H9 (cell line): ENCODE measurements around the gene KIF14. TPM values are rescaled to one million over a fixed set of nuclear protein-coding genes. Genes with fewer than 3 reads are reported as not detected.

Experiments
- DNase-seq: peaks from one replicate; pipeline ENCODE4 v3.0.0-alpha.2; 2017
- H2AFZ ChIP-seq: one replicate; pipeline ENCODE4 v1.6.1; 2013; ENCODE audit warnings: mild to moderate bottlenecking, low read length, control low read depth, moderate library complexity
- H2AK5ac ChIP-seq: 2 replicates; pipeline ENCODE4 v1.6.1; 2013; ENCODE audit warnings: low read length, control low read depth, mixed read lengths; ENCODE audit not compliant: insufficient read length
- H2BK120ac ChIP-seq: one replicate; pipeline ENCODE4 v1.6.1; 2013; ENCODE audit warnings: low read depth, mild to moderate bottlenecking, low read length, control low read depth, inconsistent platforms; ENCODE audit not compliant: poor library complexity, severe bottlenecking
- H2BK12ac ChIP-seq: 2 replicates; pipeline ENCODE4 v1.6.1; 2013; ENCODE audit warnings: low read length, control low read depth, mixed read lengths, low read depth; ENCODE audit not compliant: insufficient read length
- H2BK15ac ChIP-seq: 2 replicates; pipeline ENCODE4 v1.6.1; 2013; ENCODE audit warnings: low read depth, low read length, control low read depth
- H2BK20ac ChIP-seq: one replicate; pipeline ENCODE4 v1.6.1; 2013; ENCODE audit warnings: low read depth, mild to moderate bottlenecking, low read length, control low read depth, inconsistent platforms; ENCODE audit not compliant: poor library complexity, severe bottlenecking
- H2BK5ac ChIP-seq: 2 replicates; pipeline ENCODE4 v1.6.1; 2013; ENCODE audit warnings: low read length, control low read depth, mixed read lengths; ENCODE audit not compliant: insufficient read length
- H3K14ac ChIP-seq: 2 replicates; pipeline ENCODE4 v1.6.1; 2013; ENCODE audit warnings: low read length, control low read depth; ENCODE audit not compliant: insufficient read depth
- H3K18ac ChIP-seq: 2 replicates; pipeline ENCODE4 v1.6.1; 2013; ENCODE audit warnings: low read depth, mild to moderate bottlenecking, mixed read lengths, low read length, control low read depth; ENCODE audit not compliant: insufficient read length
- H3K23ac ChIP-seq: 2 replicates; pipeline ENCODE4 v1.6.1; 2013; ENCODE audit warnings: low read length, control low read depth, mixed read lengths, low read depth; ENCODE audit not compliant: insufficient read length
- H3K23me2 ChIP-seq: 2 replicates; pipeline ENCODE4 v1.6.1; 2013; ENCODE audit warnings: low read depth, mild to moderate bottlenecking, mixed read lengths, low read length, control low read depth; ENCODE audit not compliant: insufficient read length, poor library complexity, severe bottlenecking
- H3K27ac ChIP-seq: 2 replicates; pipeline ENCODE4 v1.5.1; 2013; ENCODE audit warnings: low read length, control low read depth, mixed read lengths, low read depth; ENCODE audit not compliant: insufficient read length
- H3K27me3 ChIP-seq: 2 replicates; pipeline ENCODE4 v1.6.1; 2013; ENCODE audit warnings: low read length, control low read depth, inconsistent platforms; ENCODE audit not compliant: insufficient read depth
- H3K4ac ChIP-seq: 2 replicates; pipeline ENCODE4 v1.6.1; 2013; ENCODE audit warnings: low read depth, mild to moderate bottlenecking, control low read depth, inconsistent platforms, low read length, moderate library complexity
- H3K4me1 ChIP-seq: 2 replicates; pipeline ENCODE4 v1.6.1; 2013; ENCODE audit warnings: low read length, control low read depth, inconsistent platforms; ENCODE audit not compliant: insufficient read depth
- H3K4me2 ChIP-seq: 2 replicates; pipeline ENCODE4 v1.6.1; 2013; ENCODE audit warnings: low read length, control low read depth, mixed read lengths; ENCODE audit not compliant: insufficient read length, insufficient read depth
- H3K56ac ChIP-seq: 2 replicates; pipeline ENCODE4 v1.6.1; 2013; ENCODE audit warnings: low read depth, mild to moderate bottlenecking, mixed read lengths, low read length, control low read depth; ENCODE audit not compliant: insufficient read length
- H3K79me1 ChIP-seq: 2 replicates; pipeline ENCODE4 v1.6.1; 2013; ENCODE audit warnings: low read depth, mild to moderate bottlenecking, moderate library complexity, low read length, control low read depth, inconsistent platforms; ENCODE audit not compliant: insufficient read depth, poor library complexity, severe bottlenecking
- H3K79me2 ChIP-seq: 2 replicates; pipeline ENCODE4 v1.6.1; 2013; ENCODE audit warnings: low read length, control low read depth, inconsistent platforms; ENCODE audit not compliant: insufficient read depth
- H3K9ac ChIP-seq: 2 replicates; pipeline ENCODE4 v1.6.1; 2013; ENCODE audit warnings: low read length, control low read depth, mixed read lengths; ENCODE audit not compliant: insufficient read length; ENCODE audit errors: extremely low read depth
- H3K9me3 ChIP-seq: one replicate; pipeline ENCODE4 v1.6.1; 2013; ENCODE audit warnings: low read depth, low read length, inconsistent platforms; ENCODE audit not compliant: control insufficient read depth
- H3T11ph ChIP-seq: one replicate; pipeline ENCODE4 v1.6.1; 2013; ENCODE audit warnings: mild to moderate bottlenecking, low read length, control low read depth, inconsistent platforms
- H4K20me1 ChIP-seq: one replicate; pipeline ENCODE4 v1.6.1; 2013; ENCODE audit not compliant: control insufficient read depth, insufficient read length, insufficient read depth
- H4K5ac ChIP-seq: 2 replicates; pipeline ENCODE4 v1.6.1; 2013; ENCODE audit warnings: low read depth, mild to moderate bottlenecking, mixed read lengths, low read length, control low read depth; ENCODE audit not compliant: insufficient read length
- H4K8ac ChIP-seq: replicated peaks from 2 replicates; pipeline ENCODE4 v1.6.1; 2013; ENCODE audit warnings: low read length, control low read depth, mixed read lengths, low read depth; ENCODE audit not compliant: insufficient read length
- H4K91ac ChIP-seq: 2 replicates; pipeline ENCODE4 v1.6.1; 2013; ENCODE audit warnings: low read depth, mild to moderate bottlenecking, moderate library complexity, mixed read lengths, low read length, control low read depth; ENCODE audit not compliant: insufficient read length
- H3K27ac Mint-ChIP-seq, 3 experiments: 2 replicates in 2 of 3; 3 replicates in 1 of 3; pipeline ENCODE4 v1.8.0; 2020 to 2021; ENCODE audit warnings: mixed read lengths in 3 of 3, mild to moderate bottlenecking in 1 of 3, moderate library complexity in 1 of 3
- H3K27me3 Mint-ChIP-seq: 2 replicates; pipeline ENCODE4 v1.8.0; 2021; ENCODE audit warnings: low read depth, mild to moderate bottlenecking, moderate library complexity, mixed read lengths
- H3K36me3 Mint-ChIP-seq, 3 experiments: 2 replicates in 2 of 3; 3 replicates in 1 of 3; pipeline ENCODE4 v1.8.0; 2020 to 2021; ENCODE audit warnings: low read depth in 3 of 3, mixed read lengths in 3 of 3; ENCODE audit not compliant: insufficient read depth in 1 of 3
- H3K4me1 Mint-ChIP-seq, 2 experiments: 2 replicates each; pipeline ENCODE4 v1.8.0; 2020; ENCODE audit warnings: mixed read lengths in 2 of 2
- H3K4me3 Mint-ChIP-seq, 2 experiments: 2 replicates in 1 of 2; 3 replicates in 1 of 2; pipeline ENCODE4 v1.8.0; 2020 to 2021; ENCODE audit warnings: mild to moderate bottlenecking in 2 of 2, mixed read lengths in 2 of 2, moderate library complexity in 1 of 2
- H3K9me3 Mint-ChIP-seq, 2 experiments: 2 replicates in 1 of 2; 3 replicates in 1 of 2; pipeline ENCODE4 v1.8.0; 2020; ENCODE audit warnings: mild to moderate bottlenecking in 2 of 2, mixed read lengths in 2 of 2, moderate library complexity in 1 of 2
- WGBS: extraction: QIAGEN DNeasy Blood & Tissue Kit; methylation state at CpG from one replicate; pipeline ENCODE4 v1.1.7; 2013; ENCODE audit warnings: missing lambda C conversion rate, low lambda C conversion rate, mixed read lengths; ENCODE audit not compliant: insufficient read length; ENCODE audit errors: extremely low coverage; 5-methylcytosine and 5-hydroxymethylcytosine counted together
- total RNA-seq: library from RNA; stranded (reverse); gene quantifications from 2 replicates; pipeline ENCODE4 v1.2.1, GENCODE V29; 2021
- TF ChIP-seq, protein P1 (sequence below): fragments of 200-600 bp; sonication (generic); conservative IDR thresholded peaks from 3 replicates; pipeline ENCODE4 v1.8.0; 2021; ENCODE audit warnings: antibody characterized with exemption, mild to moderate bottlenecking

Gene KIF14
- total RNA-seq, 1 experiment from 2014 or later = 18.2 TPM

DNA sequence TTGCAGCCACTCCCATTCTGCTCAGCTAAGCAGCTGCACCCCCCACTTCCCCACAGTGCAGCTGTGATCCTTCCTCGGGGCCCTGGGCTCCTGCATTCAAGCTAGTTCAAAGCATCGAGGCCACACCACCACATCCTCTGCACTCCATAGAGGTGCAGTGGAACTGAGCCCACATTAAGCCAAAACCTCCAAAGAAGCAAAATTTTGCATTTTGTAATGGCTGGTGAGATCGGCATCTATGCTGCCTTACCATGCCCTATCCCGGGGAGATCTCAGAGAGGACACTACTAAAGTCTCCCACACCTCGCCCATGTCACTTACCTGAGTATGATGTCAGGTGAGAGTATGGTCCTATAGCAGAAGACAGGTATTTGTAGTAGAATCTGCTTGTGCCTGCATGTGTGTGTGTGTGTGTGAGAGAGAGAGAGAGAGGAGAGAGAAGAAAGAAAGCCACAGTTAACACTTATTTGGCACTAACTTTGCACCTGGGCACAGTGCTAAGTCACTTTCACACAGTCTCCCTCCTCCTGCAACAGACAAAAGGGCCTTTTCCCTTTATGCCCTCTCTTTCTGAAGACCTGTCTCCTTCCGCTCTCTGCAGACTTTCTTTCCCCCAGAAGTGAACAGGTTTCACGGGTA is 89.8 kb downstream of the KIF14 start:
- Mint-ChIP-seq H3K9me3 (no peaks in the 10 kb centered on the region; a peak in 1 of 5 replicates), H3K27ac (no peak overlapping the region), H3K27me3 (no peaks in the 10 kb centered on the region), H3K4me1 (peaks cover 7 to 20% of the 10 kb centered on the region in 2 experiments), H3K36me3 (no peaks in the 10 kb centered on the region), H3K4me3 (no peak overlapping the region)
- Histone ChIP-seq H3K79me1 (no peaks in the 10 kb centered on the region), H2BK5ac (no peak overlapping the region), H3T11ph (no peak overlapping the region), H3K4me1 (no peaks in the 10 kb centered on the region), H4K91ac (no peak overlapping the region), H3K79me2 (no peaks in the 10 kb centered on the region), H3K4ac (no peak overlapping the region), H3K27me3 (no peaks in the 10 kb centered on the region), H3K27ac (no peak overlapping the region), H2BK12ac (no peak overlapping the region), H3K9me3 (no peaks in the 10 kb centered on the region), H3K18ac (no peak overlapping the region), H3K23ac (no peak overlapping the region), H2BK120ac (no peak overlapping the region), H4K5ac (no peak overlapping the region), H2AK5ac (no peak overlapping the region), H3K56ac (no peak overlapping the region), H2AFZ (no peak overlapping the region), H4K20me1 (no peaks in the 10 kb centered on the region), H3K23me2 (peaks cover 2% of the 10 kb centered on the region), H3K14ac (no peak overlapping the region), H3K9ac (no peak overlapping the region), H4K8ac (no peak overlapping the region), H2BK20ac (no peak overlapping the region), H2BK15ac (no peak overlapping the region), H3K4me2 (no peak overlapping the region)
- TF ChIP-seq, protein P1, sequence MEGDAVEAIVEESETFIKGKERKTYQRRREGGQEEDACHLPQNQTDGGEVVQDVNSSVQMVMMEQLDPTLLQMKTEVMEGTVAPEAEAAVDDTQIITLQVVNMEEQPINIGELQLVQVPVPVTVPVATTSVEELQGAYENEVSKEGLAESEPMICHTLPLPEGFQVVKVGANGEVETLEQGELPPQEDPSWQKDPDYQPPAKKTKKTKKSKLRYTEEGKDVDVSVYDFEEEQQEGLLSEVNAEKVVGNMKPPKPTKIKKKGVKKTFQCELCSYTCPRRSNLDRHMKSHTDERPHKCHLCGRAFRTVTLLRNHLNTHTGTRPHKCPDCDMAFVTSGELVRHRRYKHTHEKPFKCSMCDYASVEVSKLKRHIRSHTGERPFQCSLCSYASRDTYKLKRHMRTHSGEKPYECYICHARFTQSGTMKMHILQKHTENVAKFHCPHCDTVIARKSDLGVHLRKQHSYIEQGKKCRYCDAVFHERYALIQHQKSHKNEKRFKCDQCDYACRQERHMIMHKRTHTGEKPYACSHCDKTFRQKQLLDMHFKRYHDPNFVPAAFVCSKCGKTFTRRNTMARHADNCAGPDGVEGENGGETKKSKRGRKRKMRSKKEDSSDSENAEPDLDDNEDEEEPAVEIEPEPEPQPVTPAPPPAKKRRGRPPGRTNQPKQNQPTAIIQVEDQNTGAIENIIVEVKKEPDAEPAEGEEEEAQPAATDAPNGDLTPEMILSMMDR = no peak
- DNase-seq = no peak
- no CpG with 5 or more reads among the region's 7 CpGs for WGBS
